Right atrium auricular region (tissue), 2 donors: Measurements from ENCODE around the gene SMYD3. TPM values are rescaled to one million over a fixed set of nuclear protein-coding genes. Genes with fewer than 3 reads are reported as not detected.
"Not testable (repeated sequence)": the region's sequence is repeated elsewhere in the genome, so short reads cannot be mapped to it uniquely, and the experiment has no call there.

Experiments
- DNase-seq: peaks from one replicate; pipeline ENCODE4 v3.0.0-alpha.2; 2019; ENCODE audit warnings: low spot score
- H3K27ac ChIP-seq, 2 donors: fragments of 200-600 bp; sonication (generic); 1 replicate in 1 of 2; 2 replicates in 1 of 2; pipeline ENCODE4 v1.5.1; 2016 to 2019
- H3K27me3 ChIP-seq, 2 donors: fragments of 200-600 bp; sonication (generic); one replicate each; pipeline versions ENCODE4 v1.5.1 to v1.6.0; 2017 to 2019
- H3K36me3 ChIP-seq: fragments of 200-600 bp; sonication (generic); one replicate; pipeline ENCODE4 v1.5.1; 2016
- H3K4me1 ChIP-seq, 2 donors: fragments of 200-600 bp; sonication (generic); one replicate each; pipeline versions ENCODE4 v1.5.1 to v1.6.0; 2017 to 2019
- H3K4me3 ChIP-seq, 2 donors: fragments of 200-600 bp; sonication (generic); 1 replicate in 1 of 2; 2 replicates in 1 of 2; pipeline ENCODE4 v1.5.1; 2017 to 2019; ENCODE audit warnings: mild to moderate bottlenecking in 1 of 2, moderate library complexity in 1 of 2
- H3K9me3 ChIP-seq, 2 donors: fragments of 200-600 bp; sonication (generic); one replicate each; pipeline ENCODE4 v1.5.1; 2019
- total RNA-seq, 2 donors: library from RNA; depleted of rRNA; stranded (reverse); fragments of >200 nt; gene quantifications; one replicate each; pipeline ENCODE4 v1.1.0, GENCODE V29; 2016
- TF ChIP-seq, protein P1 (sequence below), 2 donors: fragments of 200-600 bp; sonication (generic); IDR thresholded peaks; one replicate each; pipeline ENCODE4 v1.5.1; 2019; ENCODE audit warnings: antibody characterized with exemption in 2 of 2

The SMYD3 gene
- total RNA-seq, 2 donors from 2014 or later = 7.9 to 8.5 TPM

GRCh38 chr1:245978915-245979314 lies 528.2 kb downstream of the SMYD3 start:
- H3K27me3 ChIP-seq = no peaks in the 10 kb centered on the region
- H3K4me1 ChIP-seq = no peaks in the 10 kb centered on the region
- no peak for DNase-seq
- no peak overlapping the region for H3K27ac ChIP-seq
- TF ChIP-seq, protein P1, sequence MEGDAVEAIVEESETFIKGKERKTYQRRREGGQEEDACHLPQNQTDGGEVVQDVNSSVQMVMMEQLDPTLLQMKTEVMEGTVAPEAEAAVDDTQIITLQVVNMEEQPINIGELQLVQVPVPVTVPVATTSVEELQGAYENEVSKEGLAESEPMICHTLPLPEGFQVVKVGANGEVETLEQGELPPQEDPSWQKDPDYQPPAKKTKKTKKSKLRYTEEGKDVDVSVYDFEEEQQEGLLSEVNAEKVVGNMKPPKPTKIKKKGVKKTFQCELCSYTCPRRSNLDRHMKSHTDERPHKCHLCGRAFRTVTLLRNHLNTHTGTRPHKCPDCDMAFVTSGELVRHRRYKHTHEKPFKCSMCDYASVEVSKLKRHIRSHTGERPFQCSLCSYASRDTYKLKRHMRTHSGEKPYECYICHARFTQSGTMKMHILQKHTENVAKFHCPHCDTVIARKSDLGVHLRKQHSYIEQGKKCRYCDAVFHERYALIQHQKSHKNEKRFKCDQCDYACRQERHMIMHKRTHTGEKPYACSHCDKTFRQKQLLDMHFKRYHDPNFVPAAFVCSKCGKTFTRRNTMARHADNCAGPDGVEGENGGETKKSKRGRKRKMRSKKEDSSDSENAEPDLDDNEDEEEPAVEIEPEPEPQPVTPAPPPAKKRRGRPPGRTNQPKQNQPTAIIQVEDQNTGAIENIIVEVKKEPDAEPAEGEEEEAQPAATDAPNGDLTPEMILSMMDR (IDR thresholded peaks at IDR 0.05) = no peak
- no peak overlapping the region for H3K4me3 ChIP-seq
- H3K9me3 ChIP-seq = no peaks in the 10 kb centered on the region
- no peaks in the 10 kb centered on the region for H3K36me3 ChIP-seq

- Histone ChIP-seq H3K4me1 (no peaks in the 10 kb centered on the region), H3K27ac (no peak overlapping the region), H3K27me3 (no peaks in the 10 kb centered on the region), H3K4me3 (no peak overlapping the region), H3K9me3 (no peaks in the 10 kb centered on the region), H3K36me3 (no peaks in the 10 kb centered on the region)
- no peak for DNase-seq
- TF ChIP-seq, protein P1 (IDR thresholded peaks at IDR 0.05) = no peak
Observed at GRCh38 chr1:245972476-245972875, 534.6 kb downstream of the SMYD3 start.

DNA sequence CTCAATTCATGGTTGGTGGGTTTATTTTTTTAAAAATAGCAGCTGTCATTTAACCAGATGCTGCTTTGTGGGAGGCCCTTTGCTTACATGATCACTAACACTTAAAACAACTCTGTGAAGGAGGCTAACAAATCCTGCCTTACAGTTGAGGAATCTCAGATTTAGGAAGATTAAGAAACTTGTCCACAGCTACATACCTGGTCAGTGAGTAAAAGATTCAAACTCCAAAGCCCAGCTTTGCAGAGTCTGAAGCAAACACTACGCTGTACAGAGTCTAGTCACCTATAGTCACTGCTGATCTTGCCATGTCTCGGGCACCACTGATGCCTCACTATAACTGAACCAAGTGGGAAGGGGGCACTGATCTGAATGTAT lies 535.4 kb downstream of the SMYD3 start:
- no peaks in the 10 kb centered on the region for H3K4me1 ChIP-seq
- H3K9me3 ChIP-seq = no peaks in the 10 kb centered on the region
- no peak overlapping the region for H3K4me3 ChIP-seq
- TF ChIP-seq, protein P1 (IDR thresholded peaks at IDR 0.05) = no peak
- no peak overlapping the region for H3K27ac ChIP-seq
- no peaks in the 10 kb centered on the region for H3K27me3 ChIP-seq
- H3K36me3 ChIP-seq = no peaks in the 10 kb centered on the region
- DNase-seq = no peak

GRCh38 chr1:245971076-245971710 lies 535.9 kb downstream of the SMYD3 start:
- H3K27me3 ChIP-seq, H3K27ac ChIP-seq, H3K4me1 ChIP-seq, H3K9me3 ChIP-seq, DNase-seq, H3K4me3 ChIP-seq, H3K36me3 ChIP-seq: not testable (repeated sequence)

- Histone ChIP-seq H3K4me3 (no peak overlapping the region), H3K27me3 (no peaks in the 10 kb centered on the region), H3K27ac (no peak overlapping the region), H3K4me1 (no peaks in the 10 kb centered on the region), H3K36me3 (no peaks in the 10 kb centered on the region), H3K9me3 (no peaks in the 10 kb centered on the region)
- TF ChIP-seq, protein P1 (IDR thresholded peaks at IDR 0.05) = no peak
- DNase-seq = no peak
Observed at GRCh38 chr1:245969283-245969682, 537.8 kb downstream of the SMYD3 start.

DNA sequence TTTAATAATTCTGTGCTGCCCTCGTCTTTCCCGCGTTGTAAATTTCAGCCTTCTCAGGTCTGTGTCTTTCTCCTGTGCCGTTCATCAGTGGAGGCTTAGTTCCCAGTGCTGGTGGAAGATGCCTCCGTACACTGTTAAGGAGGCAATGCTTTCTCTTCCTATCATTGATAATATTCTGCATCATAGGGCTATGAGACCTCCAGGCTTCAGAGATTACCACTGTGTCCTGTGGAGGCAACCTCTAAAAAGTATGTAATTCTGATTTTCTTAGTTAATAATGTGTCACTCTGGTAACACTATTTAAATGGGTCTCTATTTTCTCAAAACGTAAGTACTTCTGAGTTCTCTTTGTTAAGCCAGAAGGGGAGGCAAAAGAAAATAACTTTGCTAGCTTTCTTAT lies 538.3 kb downstream of the SMYD3 start:
- TF ChIP-seq, protein P1 (IDR thresholded peaks at IDR 0.05) = no peak

More for the DNA sequence above, 538.3 kb downstream of the SMYD3 start:
- H3K27me3 ChIP-seq = no peaks in the 10 kb centered on the region
- no peaks in the 10 kb centered on the region for H3K9me3 ChIP-seq
- H3K27ac ChIP-seq = no peak overlapping the region
- no peak for DNase-seq
- no peak overlapping the region for H3K4me3 ChIP-seq
- H3K36me3 ChIP-seq = no peaks in the 10 kb centered on the region
- no peaks in the 10 kb centered on the region for H3K4me1 ChIP-seq
